Measurements from ENCODE around the gene CX3CL1.
"Not testable (repeated sequence)": the region's sequence is repeated elsewhere in the genome, so short reads cannot be mapped to it uniquely, and the experiment has no call there.

Gene CX3CL1

DNA sequence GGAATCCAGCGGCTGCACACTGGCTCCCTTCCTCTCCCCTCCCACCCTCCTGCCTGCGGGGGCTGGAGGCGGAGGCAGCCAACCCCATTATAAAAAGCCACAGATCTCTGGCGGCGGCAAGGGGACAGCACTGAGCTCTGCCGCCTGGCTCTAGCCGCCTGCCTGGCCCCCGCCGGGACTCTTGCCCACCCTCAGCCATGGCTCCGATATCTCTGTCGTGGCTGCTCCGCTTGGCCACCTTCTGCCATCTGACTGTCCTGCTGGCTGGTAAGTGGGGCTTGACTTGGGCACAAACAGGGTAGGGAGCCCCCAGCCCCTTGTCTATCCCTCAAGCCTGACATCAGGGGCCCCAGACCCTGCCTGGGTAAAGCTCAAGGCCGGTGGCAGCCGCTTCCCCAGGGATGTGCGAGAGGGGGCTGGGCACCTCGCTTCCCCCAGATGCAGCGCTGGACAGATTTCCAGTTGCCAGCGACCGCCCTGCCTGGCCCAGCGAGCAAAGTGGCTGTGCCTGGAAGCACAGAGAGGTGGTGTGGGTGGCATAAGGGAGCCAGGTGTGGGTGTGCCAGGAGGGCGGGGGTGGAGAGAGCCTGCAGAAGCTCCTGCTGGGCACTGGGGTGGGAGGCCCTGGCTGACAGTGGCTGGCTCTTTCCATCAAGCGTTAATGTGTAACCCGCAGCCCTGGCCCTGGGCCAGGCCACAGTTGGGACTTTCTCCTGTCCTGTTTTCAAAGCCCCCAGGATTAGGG lies at the start of gene CX3CL1:
Gene CX3CL1 (plus strand): TSS at position 119 of the 745 bp plus-strand sequence. CDS start 79 bp downstream, at position 198.
- DNase-seq (ENCODE audit: low read depth) = no peak

DNA sequence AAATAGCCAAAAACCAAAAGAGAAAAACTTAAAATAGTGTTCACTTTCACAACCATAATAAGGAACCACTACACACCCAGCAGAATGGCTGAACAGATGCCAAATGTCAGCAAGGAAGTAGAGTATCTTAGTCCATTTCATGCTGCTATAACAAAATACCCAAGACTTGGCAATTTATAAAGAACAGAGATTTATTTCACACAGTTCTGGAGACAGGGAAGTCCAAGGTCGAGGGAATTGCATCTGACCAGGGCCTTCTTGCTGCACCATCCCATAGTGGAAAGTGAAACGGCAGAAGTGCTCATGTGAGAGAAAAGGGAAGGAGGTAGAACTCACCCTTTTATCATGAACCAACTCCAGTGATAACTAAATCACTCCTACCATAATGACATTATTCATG lies 47.5 kb upstream of the CX3CL1 start:
- no peak for DNase-seq (ENCODE audit: low read depth)

DNA sequence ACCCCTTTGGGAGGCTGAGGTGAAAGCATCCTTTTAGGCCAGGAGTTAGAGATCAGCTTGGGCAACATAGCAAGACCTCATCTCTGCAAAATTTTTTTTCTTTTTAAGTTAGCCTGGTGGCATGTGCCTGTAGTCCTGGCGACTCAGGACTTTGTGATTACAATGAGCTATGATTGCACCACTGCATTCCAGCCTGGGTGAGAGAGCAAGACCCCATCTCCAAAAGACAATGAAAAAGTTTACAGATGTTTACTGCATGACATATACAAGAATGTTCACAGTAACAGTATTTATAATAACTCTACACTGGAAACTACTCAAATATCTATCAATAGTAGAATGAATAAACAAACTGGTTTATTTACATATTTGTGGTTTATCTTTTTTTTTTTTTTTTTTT lies 46.8 kb upstream of the CX3CL1 start:
- no peak for DNase-seq (ENCODE audit: low read depth)

DNA sequence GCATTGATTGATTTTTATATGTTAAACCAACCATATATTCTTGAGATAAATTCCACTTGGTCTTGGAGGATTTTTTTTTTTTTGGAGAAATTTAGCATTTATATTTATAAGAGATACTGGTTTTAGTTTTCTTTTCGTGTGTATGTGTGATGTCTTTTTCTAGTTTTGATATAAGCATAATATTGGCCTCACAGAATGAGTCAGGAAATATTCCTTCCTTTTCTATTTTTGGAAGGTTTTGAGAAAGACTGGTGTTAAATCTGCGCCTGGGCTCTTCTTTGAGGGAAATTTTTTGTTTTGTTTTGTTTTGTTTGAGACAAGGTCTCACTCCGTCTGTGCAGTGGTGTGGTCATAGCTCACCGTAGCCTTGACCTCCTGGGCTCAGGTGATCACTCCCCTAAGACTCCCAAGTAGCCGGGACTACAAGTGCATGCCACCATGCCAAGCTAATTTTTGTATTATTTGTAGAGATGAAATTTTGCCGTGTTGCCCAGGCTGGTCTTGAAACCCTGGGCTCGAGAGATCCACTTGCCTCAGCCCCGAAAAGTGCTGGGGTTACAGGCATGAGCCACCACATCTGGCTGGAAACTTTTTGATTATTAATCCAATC lies 42.5 kb upstream of the CX3CL1 start:
- no peak for DNase-seq (ENCODE audit: low read depth)

DNA sequence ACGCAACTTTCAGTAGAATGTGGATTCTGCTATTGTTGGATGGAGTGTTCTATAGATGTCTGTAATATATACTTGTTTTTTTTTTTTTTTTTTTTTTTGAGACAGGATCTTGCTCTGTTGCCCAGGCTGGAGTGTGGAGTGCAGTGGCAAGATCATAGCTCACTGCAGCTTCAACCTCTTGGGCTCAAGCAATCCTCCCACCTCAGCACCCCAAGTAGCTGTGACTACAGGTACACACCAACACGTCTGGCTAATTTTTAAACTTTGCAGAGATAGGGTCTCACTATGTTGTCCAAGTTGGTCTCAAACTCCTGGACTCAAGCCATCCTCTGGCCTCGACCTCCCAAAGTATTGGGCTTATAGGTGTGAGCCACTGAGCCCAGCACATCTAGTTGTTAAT lies 40.9 kb upstream of the CX3CL1 start:
- DNase-seq (ENCODE audit: low read depth) = no peak

DNA sequence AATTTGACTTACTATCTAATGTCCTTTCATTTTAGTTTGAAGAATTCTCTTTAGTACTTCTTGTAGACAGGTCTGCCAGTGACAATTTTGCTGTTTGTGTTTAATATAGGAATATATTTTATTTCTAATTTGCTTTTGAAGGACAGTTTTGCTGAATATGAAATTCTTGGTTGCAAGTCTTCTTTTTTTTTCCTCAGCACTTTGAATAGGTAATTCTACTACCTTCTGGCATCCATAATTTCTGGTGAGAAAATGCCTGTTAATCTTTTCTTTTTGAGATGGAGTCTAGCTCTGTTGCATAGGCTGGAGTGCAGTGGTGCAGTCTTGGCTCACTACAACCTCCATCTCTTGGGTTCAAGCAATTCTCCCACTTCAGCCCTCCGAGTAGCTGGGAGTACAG lies 38.9 kb upstream of the CX3CL1 start:
- no peak for DNase-seq (ENCODE audit: low read depth)

DNA sequence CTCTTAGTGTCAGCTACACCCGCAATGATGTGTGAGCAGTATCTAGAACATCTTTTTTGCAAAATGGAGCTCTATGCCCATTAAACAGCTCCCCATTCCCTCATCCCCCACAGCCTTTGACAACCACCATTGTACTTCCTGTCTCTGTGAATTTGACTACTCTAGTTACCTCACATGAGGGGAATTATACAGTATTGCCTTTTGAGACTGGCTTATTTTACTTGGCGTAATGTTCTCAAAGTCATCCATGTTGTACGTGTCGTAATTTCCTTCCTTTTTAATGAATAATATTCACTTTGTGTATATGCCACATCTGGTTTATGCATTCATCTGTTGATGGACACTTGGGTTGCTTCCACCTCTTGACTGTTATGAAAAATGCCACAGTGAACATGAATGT lies 36.9 kb upstream of the CX3CL1 start:
- no peak for DNase-seq (ENCODE audit: low read depth)

DNA sequence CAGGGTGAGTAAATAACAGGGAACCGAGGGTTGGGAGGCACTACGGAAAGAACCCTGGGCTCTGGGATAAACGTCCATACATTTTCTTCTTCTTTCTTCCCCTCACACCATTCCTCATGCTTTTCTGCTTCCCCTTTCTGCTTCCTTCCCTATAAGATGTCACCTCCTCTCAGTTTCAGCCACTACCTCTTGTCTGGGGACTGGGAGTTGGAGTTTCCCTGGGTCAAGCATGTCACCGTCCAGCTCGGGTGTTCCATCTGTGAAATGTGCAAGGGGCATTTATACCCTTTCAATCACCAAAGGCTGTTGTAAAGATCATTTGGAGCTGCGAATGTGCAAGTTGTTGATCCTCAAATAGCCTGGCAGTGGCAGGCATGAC lies 31.2 kb upstream of the CX3CL1 start:
- no peak for DNase-seq (ENCODE audit: low read depth)

DNA sequence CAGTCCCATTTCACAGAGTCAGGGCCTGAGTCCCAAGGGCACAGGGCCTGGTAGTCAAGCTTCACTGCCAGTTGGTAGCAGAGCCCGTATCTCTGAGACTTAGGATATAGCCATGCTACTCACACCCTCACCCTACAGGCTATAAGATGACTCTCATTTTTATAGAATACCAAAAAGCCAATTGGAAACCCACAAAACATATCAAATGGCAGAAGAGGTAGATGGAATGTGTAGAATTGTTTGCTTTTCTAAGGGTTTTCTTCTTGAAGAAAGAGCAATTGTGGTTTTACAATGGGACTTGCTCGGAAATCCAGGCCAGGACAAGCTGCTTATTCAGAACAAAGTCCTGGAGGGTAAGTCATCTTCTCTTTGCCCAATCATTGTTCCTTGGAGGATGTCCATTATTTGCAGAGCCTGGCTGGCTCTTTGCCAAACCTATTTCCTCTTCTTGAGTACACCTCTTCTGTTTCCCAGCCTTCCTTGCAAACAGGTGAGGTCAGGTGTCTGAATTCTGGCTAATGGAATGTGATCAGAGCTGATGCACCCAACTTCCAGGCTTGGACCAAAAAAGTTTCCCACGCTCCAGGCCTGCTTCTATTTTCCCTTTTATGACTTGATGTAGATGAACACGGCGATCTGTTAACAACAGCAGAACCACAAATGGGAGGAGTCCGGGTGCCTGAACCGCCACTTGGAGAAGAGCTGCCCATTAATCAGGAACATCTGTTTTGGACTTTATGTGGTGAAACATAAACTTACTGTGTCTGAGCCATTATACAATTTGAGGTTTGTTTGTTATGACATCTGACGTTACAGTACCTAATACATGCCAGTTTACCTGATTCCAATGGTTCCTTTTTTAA lies 30.6 kb upstream of the CX3CL1 start:
- no peak for DNase-seq (ENCODE audit: low read depth)

DNA sequence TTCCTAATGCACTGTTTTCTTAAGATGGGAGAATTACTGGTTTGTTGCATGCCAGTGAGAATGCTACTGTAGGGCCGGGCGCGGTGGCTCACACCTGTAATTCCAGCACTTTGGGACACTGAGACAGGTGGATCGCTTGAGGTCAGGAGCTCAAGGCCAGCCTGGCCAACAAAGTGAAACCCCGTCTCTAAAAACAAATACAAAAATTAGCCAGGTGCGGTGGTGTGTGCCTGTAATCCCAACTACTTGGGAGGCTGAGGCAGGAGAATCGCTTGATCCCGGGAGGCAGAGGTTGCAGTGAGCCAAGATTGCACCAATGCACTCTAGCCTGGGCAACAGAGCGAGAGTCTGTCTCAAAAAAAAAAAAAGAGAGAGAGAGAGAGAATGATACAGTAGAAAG lies 29.7 kb upstream of the CX3CL1 start:
- not testable (repeated sequence) for DNase-seq (ENCODE audit: low read depth)

DNA sequence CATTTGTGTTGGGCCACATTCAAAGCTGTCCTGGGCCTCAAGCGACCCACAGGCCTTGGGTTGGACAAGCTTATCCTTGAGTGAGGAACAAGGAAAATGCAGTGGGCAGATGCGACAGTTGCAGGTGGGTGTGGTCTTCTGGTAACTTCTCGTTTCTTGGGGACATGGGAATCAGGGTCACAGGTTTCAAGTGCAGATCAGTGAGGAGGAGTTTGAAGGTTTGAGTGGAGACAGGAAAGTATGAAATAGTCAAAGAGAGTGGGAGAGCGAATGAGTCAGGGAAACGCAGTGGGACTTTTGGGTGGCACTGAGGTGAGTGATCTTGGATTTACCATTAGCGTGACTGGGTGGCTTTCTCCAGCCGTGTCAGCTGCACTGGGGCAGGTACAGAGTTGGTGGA lies 29.1 kb upstream of the CX3CL1 start:
- DNase-seq (ENCODE audit: low read depth) = no peak

DNA sequence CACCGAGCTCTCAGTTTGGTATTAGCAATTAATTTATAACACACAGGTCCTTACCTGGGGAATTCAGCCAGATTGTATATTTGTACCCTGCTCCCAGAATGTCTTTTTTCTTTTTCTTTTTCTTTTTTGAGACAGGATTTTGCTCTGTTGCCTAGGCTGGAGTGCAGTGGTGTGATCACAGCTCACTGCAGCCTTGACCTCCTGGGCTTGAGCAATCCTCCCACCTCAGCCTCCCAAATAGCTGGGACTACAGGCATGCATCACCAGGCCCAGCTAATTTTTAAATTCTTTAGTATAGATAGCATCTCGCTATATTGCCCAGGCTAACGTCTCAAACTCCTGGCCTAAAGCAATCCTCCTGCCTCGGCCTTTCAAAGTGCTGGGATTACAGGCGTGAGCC lies 28.2 kb upstream of the CX3CL1 start:
- DNase-seq (ENCODE audit: low read depth) = not testable (repeated sequence)

DNA sequence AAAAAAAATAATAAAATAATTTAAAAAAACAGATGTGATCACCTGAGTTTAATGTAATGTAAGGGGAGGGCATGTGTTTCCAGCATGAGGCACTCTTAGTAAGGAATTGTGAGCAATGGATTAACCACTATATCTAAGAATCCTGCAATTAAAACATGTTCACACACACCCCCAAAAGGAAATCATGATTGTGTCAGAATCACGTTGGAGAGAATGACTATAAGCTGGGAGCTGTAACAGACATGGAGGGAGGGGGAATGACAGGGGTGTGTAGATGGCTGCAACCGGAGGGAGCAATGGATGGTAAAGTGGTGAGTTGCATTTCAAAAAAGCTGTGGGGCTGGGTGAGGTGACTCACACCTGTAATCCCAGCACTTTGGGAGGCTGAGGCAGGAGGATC lies 27.3 kb upstream of the CX3CL1 start:
- no peak for DNase-seq (ENCODE audit: low read depth)

DNA sequence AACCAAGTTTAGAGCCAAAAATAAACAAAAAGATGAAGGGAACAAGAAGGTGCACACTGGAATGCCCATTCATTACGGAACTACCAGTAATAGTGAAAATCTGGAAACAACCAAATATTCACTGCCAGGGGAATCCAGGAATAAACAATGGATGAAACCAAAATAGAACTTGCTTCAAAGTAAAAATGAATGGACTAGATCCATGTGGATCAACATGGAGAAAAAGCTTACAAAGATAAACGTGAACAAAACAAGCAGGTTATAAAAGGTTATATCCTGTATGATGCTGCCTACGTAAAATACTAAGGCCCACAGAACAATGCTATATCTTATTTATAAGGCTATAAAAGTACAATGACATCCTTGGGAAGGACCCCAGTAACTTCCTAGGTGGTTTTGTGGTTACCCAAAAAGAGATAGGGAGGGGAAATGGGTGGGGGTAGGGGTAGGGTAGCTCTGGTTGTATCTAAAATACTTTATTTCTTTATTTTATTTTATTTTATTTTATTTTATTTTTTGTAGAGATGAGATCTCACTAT lies 26.6 kb upstream of the CX3CL1 start:
- DNase-seq (ENCODE audit: low read depth) = no peak

DNA sequence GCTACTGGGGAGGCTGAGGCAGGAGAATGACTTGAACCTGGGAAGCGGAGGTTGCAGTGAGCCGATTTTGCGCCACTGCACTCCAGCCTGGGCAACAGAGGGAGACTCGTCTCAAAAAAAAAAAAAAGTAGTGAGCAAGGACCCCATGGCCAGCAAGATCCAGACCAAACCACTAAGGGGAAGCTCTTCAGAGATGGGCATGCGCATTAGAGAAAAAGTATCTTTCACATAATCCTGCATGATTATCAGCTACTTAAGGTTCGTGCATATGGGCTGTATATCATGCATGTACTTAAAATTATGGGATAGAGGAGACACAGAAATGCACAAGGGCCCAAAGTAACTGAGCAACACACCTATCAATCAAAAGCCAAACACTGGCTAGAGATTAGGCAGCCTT lies 24.4 kb upstream of the CX3CL1 start:
- no peak for DNase-seq (ENCODE audit: low read depth)

DNA sequence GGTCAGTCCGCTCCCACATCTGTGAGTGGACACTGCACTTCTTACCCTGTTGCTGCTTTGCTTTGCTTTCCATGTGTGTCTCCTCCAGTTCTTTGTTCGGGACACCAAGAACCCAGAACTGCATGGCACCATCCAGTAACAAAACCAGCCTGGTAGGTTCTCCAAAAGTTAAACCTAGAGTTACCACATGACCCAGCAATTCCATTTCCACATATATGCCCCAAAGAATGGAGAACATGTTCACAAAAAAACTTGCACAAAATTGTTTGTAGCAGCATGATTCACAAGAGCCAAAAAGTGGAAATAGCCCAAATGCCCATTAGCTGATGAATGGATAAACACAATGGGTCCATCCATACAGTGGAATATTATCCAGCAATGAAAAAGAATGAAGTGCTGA lies 24.0 kb upstream of the CX3CL1 start:
- no peak for DNase-seq (ENCODE audit: low read depth)

DNA sequence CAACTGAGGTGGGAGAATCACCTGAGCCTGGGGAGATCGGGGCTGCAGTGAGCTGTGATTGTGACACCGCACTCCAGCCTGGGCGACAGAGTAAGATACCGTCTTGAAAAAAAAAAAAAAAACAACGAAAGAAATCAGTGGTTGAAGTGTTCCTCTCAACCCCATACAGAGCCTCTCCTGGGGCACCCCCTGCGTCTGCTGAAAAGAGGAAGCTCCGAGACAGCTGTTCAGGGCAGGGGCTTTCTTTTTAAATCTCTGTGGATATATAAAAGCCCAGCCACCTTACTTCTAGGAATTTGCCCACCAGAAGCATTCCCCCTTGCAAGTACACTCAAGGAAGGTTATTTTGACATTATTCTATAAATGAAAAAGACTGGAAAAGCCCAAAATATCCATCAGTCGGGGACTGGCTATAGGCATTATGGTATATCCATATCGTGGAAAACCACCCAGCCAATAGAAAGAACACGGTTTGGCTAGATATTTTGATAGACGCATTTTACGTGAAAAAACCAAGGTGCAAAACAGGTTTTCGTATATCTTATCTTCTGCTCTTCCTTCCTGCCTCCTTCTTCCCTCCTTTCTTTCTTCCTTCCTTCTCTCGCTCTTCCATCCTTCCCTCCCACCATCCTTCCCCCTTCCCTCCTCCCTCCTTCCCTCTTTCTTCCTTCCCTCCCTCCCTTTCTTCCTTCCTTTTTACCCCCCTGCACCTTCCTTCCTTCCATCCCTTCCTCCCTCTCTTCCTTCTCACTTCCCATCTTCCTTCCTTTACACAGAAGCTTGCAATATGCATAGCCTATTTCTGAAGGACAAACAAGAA lies 22.9 kb upstream of the CX3CL1 start:
- no peak for DNase-seq (ENCODE audit: low read depth)

DNA sequence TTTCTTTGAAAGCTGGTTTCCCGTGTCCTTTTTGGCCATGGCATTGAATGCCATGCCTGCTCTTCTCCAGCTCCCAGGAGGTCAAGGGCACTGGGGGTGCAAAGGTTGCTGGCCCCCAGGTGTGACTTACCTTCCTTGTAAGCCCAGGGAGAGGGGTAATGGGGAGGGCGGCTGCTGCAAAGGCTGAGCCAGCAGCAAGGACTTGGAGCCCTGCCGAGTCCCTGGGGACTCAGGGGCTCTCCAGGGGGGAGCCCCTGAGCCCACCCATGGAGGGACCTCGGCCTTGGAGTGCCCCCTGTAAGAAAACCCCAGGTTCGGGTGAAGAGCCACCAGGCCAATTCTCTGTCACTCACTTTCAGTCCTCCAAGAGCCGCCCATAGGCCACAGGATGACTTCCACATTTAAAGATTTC lies 19.6 kb upstream of the CX3CL1 start:
- no peak for DNase-seq (ENCODE audit: low read depth)

DNA sequence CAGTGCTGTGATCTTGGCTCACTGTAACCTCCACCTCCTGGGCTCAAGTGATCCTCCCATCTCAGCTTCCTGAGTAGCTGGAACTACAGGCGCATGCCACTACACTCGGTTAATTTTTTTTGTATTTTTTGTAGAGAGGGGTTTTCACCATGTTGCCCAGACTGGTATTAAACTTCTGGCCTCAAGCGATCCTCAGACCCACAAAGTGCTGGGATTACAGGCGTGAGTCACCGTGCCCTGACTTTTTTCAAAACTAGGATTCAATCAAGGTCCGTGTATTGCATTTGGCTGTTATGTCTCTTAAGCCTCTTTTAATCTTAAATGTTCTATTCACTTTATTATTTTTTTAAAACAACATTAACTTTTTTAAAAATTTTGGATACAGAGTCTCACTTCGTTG lies 18.0 kb upstream of the CX3CL1 start:
- no peak for DNase-seq (ENCODE audit: low read depth)

DNA sequence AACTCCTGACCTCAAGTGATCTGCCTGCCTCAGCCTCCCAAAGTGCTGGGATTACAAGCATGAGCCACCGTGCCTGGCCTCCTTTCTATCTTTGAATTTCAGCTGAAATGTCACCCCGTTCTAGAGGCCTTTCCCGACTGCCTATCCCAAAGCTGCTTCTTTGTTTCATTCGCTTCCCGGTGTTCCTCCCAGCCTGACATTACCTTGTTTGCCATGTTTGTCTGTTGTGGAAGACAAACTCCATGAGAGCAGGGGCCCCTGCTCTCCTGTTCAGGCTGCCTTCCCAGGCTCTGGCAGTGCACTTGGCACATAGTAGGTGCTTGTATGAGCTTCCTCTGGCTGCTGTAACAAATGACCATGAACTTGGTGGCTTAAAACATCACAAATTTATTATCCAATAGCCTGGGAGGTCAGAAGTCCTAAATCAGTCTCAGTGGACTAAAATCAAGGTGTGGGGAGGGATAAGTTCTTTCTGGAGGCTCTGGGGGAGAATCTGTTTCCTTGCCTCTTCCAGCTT lies 16.3 kb upstream of the CX3CL1 start:
- DNase-seq (ENCODE audit: low read depth) = no peak

DNA sequence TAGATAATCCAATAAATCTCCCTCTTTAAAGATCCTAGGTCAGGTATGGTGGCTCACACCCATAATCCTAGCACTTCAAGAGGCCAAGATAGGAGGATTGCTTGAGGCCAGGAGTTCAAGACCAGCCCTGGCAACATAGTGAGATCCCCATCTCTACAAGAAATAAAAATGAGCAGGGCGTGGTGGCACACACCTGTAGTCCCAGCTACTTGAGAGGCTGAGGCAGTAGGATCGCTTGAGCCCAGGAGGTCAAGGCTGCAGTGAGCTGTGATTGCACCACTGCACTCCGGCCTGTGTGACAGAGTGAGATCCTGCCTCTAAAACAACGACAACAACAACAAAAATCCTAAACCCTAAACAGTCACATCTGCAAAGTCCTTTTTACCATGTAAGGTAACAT lies 15.7 kb upstream of the CX3CL1 start:
- no peak for DNase-seq (ENCODE audit: low read depth)
